AG09319 (cell line): ENCODE results near the gene IQCB1.

Experiments used
- DNase-seq: peaks from one replicate; pipeline ENCODE4 v3.0.0-alpha.2; 2010; ENCODE audit warnings: low read depth; ENCODE audit errors: extremely low read depth
- CTCF ChIP-seq: IDR thresholded peaks from 2 replicates; pipeline ENCODE4 v1.5.1; 2011; ENCODE audit warnings: low read depth, mild to moderate bottlenecking, inconsistent platforms, low read length, moderate library complexity

The IQCB1 gene

GRCh38 chr3:121723485-121723884, 111.4 kb downstream of the IQCB1 start:
- no peak for TF ChIP-seq CTCF
- no peak for DNase-seq

GRCh38 chr3:121722411-121722810, 112.4 kb downstream of the IQCB1 start:
- TF ChIP-seq CTCF: no peak
- no peak for DNase-seq

GRCh38 chr3:121720163-121720562, 114.7 kb downstream of the IQCB1 start:
- no peak for DNase-seq
- no peak for TF ChIP-seq CTCF
